ENCODE results near the gene SPATA2.
"Not testable (repeated sequence)": the region's sequence is repeated elsewhere in the genome, so short reads cannot be mapped to it uniquely, and the experiment has no call there.

Gene SPATA2

GRCh38 chr20:49899541-49900383, 15.6 kb downstream of the SPATA2 start:
- DNase-seq: no peak

- no peak for DNase-seq
Observed at GRCh38 chr20:49896204-49896603, 19.1 kb downstream of the SPATA2 start.

GRCh38 chr20:49895474-49896093, 19.7 kb downstream of the SPATA2 start:
- not testable (repeated sequence) for DNase-seq

- no peak for DNase-seq
Observed at GRCh38 chr20:49894073-49894470, 21.3 kb downstream of the SPATA2 start.

- no peak for DNase-seq
Observed at GRCh38 chr20:49893242-49894072, 21.9 kb downstream of the SPATA2 start.

GRCh38 chr20:49892817-49893216, 22.5 kb downstream of the SPATA2 start:
- DNase-seq: no peak

GRCh38 chr20:49892260-49892659, 23.1 kb downstream of the SPATA2 start:
- no peak for DNase-seq

GRCh38 chr20:49891476-49892110, 23.7 kb downstream of the SPATA2 start:
- DNase-seq: no peak

- DNase-seq: no peak
Observed at GRCh38 chr20:49890471-49891361, 24.6 kb downstream of the SPATA2 start.

GRCh38 chr20:49889935-49890333, 25.4 kb downstream of the SPATA2 start:
- no peak for DNase-seq

- no peak for DNase-seq
Observed at GRCh38 chr20:49889001-49889934, 26.1 kb downstream of the SPATA2 start.

GRCh38 chr20:49888212-49889000, 26.9 kb downstream of the SPATA2 start:
- no peak for DNase-seq

GRCh38 chr20:49887251-49888211, 27.8 kb downstream of the SPATA2 start:
- DNase-seq: no peak

GRCh38 chr20:49886571-49887213, 28.6 kb downstream of the SPATA2 start:
- DNase-seq: no peak

GRCh38 chr20:49885558-49886332, 29.6 kb downstream of the SPATA2 start:
- no peak for DNase-seq

GRCh38 chr20:49883246-49883802, 32.0 kb downstream of the SPATA2 start:
- DNase-seq: no peak
